Measurements from ENCODE around the gene PIAS1.

DNA sequence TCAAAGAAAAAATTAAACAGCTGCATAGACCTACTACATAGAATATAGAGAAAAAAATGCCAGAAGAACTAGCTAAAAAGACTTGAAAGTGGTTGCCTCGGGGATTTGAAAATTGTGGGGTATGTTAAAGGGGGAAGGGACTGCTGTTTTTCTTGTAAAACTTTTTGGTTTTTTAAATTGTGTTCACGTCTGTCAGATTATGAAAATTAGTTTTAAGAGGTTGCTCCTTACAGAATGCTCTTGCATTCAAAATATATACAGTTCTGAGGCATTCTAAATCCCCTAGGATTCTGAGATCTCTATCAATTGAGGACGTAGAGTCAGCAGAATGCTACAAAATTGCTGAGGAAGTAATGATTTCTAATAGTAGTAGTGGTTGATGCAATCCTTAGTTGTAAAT is 28.6 kb downstream of the PIAS1 start:
- TF ChIP-seq, protein P1, sequence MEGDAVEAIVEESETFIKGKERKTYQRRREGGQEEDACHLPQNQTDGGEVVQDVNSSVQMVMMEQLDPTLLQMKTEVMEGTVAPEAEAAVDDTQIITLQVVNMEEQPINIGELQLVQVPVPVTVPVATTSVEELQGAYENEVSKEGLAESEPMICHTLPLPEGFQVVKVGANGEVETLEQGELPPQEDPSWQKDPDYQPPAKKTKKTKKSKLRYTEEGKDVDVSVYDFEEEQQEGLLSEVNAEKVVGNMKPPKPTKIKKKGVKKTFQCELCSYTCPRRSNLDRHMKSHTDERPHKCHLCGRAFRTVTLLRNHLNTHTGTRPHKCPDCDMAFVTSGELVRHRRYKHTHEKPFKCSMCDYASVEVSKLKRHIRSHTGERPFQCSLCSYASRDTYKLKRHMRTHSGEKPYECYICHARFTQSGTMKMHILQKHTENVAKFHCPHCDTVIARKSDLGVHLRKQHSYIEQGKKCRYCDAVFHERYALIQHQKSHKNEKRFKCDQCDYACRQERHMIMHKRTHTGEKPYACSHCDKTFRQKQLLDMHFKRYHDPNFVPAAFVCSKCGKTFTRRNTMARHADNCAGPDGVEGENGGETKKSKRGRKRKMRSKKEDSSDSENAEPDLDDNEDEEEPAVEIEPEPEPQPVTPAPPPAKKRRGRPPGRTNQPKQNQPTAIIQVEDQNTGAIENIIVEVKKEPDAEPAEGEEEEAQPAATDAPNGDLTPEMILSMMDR (IDR thresholded peaks at IDR 0.05), result no peak
- no peak for TF ChIP-seq POLR2AphosphoS5 (IDR thresholded peaks at IDR 0.05)
- TF ChIP-seq POLR2A (IDR thresholded peaks at IDR 0.05; ENCODE audit: low read depth), result no peak
- TF ChIP-seq EP300 (IDR thresholded peaks at IDR 0.05), result no peak
